Measurements from ENCODE around the gene PYGO1. TPM values are rescaled to one million over a fixed set of nuclear protein-coding genes. Genes with fewer than 3 reads are reported as not detected.

Gene PYGO1
- total RNA-seq, 1 experiment from 2014 or later: 0.83 TPM

Other genes with a start within 250 kb of the PYGO1 start
- 9.0 and 9.3 TPM in 2 replicates for gene CCPG1, start 180.0 kb downstream of the PYGO1 start, total RNA-seq (2021)
- gene PIERCE2, start 179.8 kb downstream of the PYGO1 start, total RNA-seq (2021): 0.44 TPM in 1 of 2 replicates, not detected in the other
- 1.6 and 2.2 TPM in 2 replicates for gene DNAAF4, start 80.1 kb downstream of the PYGO1 start, total RNA-seq (2021)
- gene PRTG, start 154.8 kb upstream of the PYGO1 start, total RNA-seq (2021): 4.4 and 5.7 TPM in 2 replicates